OCI-LY3 (cell line): ENCODE results near the gene CERT1.

Source experiments
- EZH2phosphoT487 ChIP-seq: fragments of 200-600 bp; shearing (Covaris generic); IDR thresholded peaks from 2 replicates; pipeline ENCODE4 v1.6.1; 2018; ENCODE audit warnings: antibody characterized with exemption, mixed run types, low read depth
- TF ChIP-seq, protein P1 (sequence below): fragments of 200-600, 300-600 bp; sonication (generic); IDR thresholded peaks from 2 replicates; pipeline ENCODE4 v1.5.1; 2014; ENCODE audit warnings: antibody characterized with exemption, low read length, low read depth

DNA sequence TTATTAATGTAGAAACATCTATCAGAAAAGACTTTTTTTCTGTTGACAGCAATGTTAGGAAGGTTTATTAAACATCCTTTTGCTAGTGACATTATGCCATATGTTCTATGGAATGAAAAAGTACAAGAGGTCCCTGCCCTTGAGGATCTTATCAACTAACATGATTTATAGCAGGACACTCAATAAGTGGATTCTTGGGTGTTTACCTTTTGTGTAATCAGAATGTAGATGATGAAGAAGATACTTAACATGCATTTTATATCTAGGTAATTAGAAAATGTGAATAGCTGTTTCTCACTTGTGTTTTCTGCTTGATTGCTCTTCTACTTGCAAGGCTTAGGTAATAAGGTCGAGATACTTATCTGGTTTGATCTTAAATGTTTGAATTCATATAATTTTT is 169.5 kb downstream of the CERT1 start:
- TF ChIP-seq, protein P1, sequence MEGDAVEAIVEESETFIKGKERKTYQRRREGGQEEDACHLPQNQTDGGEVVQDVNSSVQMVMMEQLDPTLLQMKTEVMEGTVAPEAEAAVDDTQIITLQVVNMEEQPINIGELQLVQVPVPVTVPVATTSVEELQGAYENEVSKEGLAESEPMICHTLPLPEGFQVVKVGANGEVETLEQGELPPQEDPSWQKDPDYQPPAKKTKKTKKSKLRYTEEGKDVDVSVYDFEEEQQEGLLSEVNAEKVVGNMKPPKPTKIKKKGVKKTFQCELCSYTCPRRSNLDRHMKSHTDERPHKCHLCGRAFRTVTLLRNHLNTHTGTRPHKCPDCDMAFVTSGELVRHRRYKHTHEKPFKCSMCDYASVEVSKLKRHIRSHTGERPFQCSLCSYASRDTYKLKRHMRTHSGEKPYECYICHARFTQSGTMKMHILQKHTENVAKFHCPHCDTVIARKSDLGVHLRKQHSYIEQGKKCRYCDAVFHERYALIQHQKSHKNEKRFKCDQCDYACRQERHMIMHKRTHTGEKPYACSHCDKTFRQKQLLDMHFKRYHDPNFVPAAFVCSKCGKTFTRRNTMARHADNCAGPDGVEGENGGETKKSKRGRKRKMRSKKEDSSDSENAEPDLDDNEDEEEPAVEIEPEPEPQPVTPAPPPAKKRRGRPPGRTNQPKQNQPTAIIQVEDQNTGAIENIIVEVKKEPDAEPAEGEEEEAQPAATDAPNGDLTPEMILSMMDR: no peak
- no peak for TF ChIP-seq EZH2phosphoT487
